ENCODE data around the gene STUM.

Gene STUM

DNA sequence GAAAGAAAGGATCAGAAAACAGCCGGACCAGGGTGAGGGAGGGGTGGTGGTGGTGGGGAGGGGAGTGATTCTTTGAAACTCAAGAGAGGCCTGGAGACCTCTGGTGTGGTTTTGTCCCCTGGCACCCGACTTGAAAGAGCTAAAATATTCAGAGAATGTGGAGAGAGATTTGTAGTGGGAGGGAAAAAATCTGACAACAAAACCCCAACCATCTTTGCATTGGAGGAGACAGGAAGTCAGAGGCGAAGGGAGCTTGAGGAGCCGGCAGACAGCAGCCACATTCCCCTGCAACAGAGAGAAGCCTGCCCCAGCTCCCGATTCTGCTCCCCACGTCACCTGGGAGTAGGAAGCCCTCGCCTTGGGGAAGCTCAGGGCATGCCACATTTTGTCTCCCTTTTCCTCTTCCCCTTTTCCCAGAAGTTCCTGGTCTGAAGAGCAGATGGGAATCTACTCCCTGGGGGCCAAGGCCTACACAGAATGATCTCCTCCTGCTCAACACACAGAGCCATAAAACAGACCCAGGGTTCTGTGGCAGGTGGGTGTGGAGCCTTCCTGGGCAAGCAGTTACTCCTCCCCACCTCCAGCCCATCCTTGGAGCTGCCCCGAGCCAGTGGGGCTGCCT is 105.6 kb downstream of the STUM start:
- CTCF ChIA-PET, result interaction anchor here (0.8 to 2.9 kb wide), 9 partner anchors 9 to 174 kb away, joined by 3 to 10 read pairs (median 4); no protein-coding TSS in a partner anchor
- DNase-seq (ENCODE audit: extremely low spot score), result no peak
- POLR2A ChIA-PET, result no interaction called here
- TF ChIP-seq CTCF (IDR thresholded peaks at IDR 0.05; ENCODE audit: control extremely low read depth, extremely low read depth, low read depth, missing control alignments), result no peak

DNA sequence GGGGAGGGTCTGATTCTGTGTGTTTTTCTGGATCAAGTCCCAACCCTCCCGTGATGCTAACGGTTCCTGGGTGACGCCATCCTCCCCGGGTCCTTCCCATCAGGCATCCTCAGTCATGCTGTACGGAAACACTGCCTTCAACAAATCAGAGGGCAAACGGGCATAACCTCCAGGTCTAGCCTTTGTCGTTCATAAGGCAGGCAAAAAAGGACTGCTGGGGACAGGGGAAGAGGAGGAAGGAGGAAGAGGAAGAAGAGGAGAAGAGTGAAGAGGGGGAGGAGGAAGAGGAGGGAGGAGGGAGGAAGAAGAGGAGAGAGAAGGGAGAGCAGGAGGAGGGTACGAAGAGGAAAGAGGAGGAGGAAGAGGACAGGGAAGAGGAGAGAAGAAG is 106.1 kb downstream of the STUM start:
- no peak for TF ChIP-seq CTCF (IDR thresholded peaks at IDR 0.05; ENCODE audit: control extremely low read depth, extremely low read depth, low read depth, missing control alignments)
- DNase-seq (ENCODE audit: extremely low spot score), result no peak
- ChIA-PET POLR2A (no interaction called here), CTCF (interaction anchor here (0.8 to 2.9 kb wide), 4 partner anchors 9 to 174 kb away, joined by 3 to 10 read pairs (median 4); no protein-coding TSS in a partner anchor)

GRCh38 chr1:226655251-226656163 is 106.9 kb downstream of the STUM start:
- no peak for TF ChIP-seq CTCF (IDR thresholded peaks at IDR 0.05; ENCODE audit: control extremely low read depth, extremely low read depth, low read depth, missing control alignments)
- ChIA-PET POLR2A (no interaction called here), CTCF (interaction anchor here (1.0 to 1.6 kb wide), 4 partner anchors 12 to 248 kb away, joined by 3 to 4 read pairs (median 4); partner anchors contain the start of gene PARP1)
- DNase-seq (ENCODE audit: extremely low spot score), result no peak

- DNase-seq (ENCODE audit: extremely low spot score), result no peak
- POLR2A ChIA-PET, result no interaction called here
- CTCF ChIA-PET, result interaction anchor here (1.0 to 1.6 kb wide), 4 partner anchors 12 to 248 kb away, joined by 3 to 4 read pairs (median 4); partner anchors contain the start of gene PARP1
- no peak for TF ChIP-seq CTCF (IDR thresholded peaks at IDR 0.05; ENCODE audit: control extremely low read depth, extremely low read depth, low read depth, missing control alignments)
Measured at GRCh38 chr1:226656201-226656600, 107.6 kb downstream of the STUM start.

- TF ChIP-seq CTCF (IDR thresholded peaks at IDR 0.05; ENCODE audit: control extremely low read depth, extremely low read depth, low read depth, missing control alignments), result no peak
- CTCF ChIA-PET, result interaction anchor here (1.0 to 1.6 kb wide), 3 partner anchors 11 to 249 kb away, joined by 3 to 4 read pairs (median 4); partner anchors contain the start of gene PARP1
- POLR2A ChIA-PET, result no interaction called here
- DNase-seq (ENCODE audit: extremely low spot score), result no peak
Measured at GRCh38 chr1:226656601-226657277, 108.2 kb downstream of the STUM start.

GRCh38 chr1:226657895-226658545 is 109.5 kb downstream of the STUM start:
- ChIA-PET POLR2A (no interaction called here), CTCF (no interaction called here)
- no peak for DNase-seq (ENCODE audit: extremely low spot score)
- no peak for TF ChIP-seq CTCF (IDR thresholded peaks at IDR 0.05; ENCODE audit: control extremely low read depth, extremely low read depth, low read depth, missing control alignments)

Data from GM10248 (cell line).